Loucy (cell line): ENCODE data around the gene TMEM107.

Experiments used
- H2AFZ ChIP-seq: fragments of 200-600 bp; sonication (generic); 2 replicates; pipeline ENCODE4 v1.6.0; 2016; ENCODE audit warnings: antibody characterized with exemption, mild to moderate bottlenecking, low read length, moderate library complexity
- H3F3A ChIP-seq: fragments of 200-600 bp; 2 replicates; pipeline ENCODE4 v1.6.0; 2016; ENCODE audit warnings: antibody characterized with exemption, low read depth, mild to moderate bottlenecking
- H3K27me3 ChIP-seq: fragments of 200-600 bp; sonication (generic); 2 replicates; pipeline ENCODE4 v1.6.1; 2014; ENCODE audit warnings: low read length, mild to moderate bottlenecking; ENCODE audit not compliant: insufficient read depth, poor library complexity, severe bottlenecking
- H3K36me3 ChIP-seq: fragments of 200-600 bp; sonication (generic); 2 replicates; pipeline ENCODE4 v1.6.1; 2016; ENCODE audit warnings: low read length; ENCODE audit not compliant: insufficient read depth
- H3K4me1 ChIP-seq: fragments of 200-600 bp; sonication (generic); 2 replicates; pipeline ENCODE4 v1.5.1; 2014; ENCODE audit warnings: low read length, mild to moderate bottlenecking; ENCODE audit not compliant: insufficient read depth, poor library complexity, severe bottlenecking
- H3K4me2 ChIP-seq: fragments of 200-600 bp; sonication (generic); 2 replicates; pipeline ENCODE4 v1.6.0; 2014; ENCODE audit warnings: antibody characterized with exemption, low read length, low read depth, mild to moderate bottlenecking; ENCODE audit not compliant: poor library complexity, severe bottlenecking
- H3K4me3 ChIP-seq: fragments of 200-600 bp; sonication (generic); 2 replicates; pipeline ENCODE4 v1.5.1; 2014; ENCODE audit warnings: low read length, mild to moderate bottlenecking, mixed read lengths; ENCODE audit not compliant: poor library complexity, severe bottlenecking
- H3K79me2 ChIP-seq: fragments of 200-600 bp; sonication (generic); 2 replicates; pipeline ENCODE4 v1.6.1; 2014; ENCODE audit warnings: low read length; ENCODE audit not compliant: insufficient read depth
- H3K9ac ChIP-seq: fragments of 200-600 bp; sonication (generic); 2 replicates; pipeline ENCODE4 v1.6.0; 2014; ENCODE audit warnings: mild to moderate bottlenecking, low read depth, low read length, moderate library complexity; ENCODE audit not compliant: poor library complexity, severe bottlenecking
- H3K9me2 ChIP-seq: fragments of 200-600 bp; sonication (generic); replicated peaks from 2 replicates; pipeline ENCODE4 v1.6.1; 2016; ENCODE audit warnings: low read depth, low read length, mixed read lengths
- H3K9me3 ChIP-seq: fragments of 200-600 bp; sonication (generic); 2 replicates; pipeline ENCODE4 v1.6.1; 2014; ENCODE audit warnings: mild to moderate bottlenecking, antibody characterized with exemption, low read length, low read depth; ENCODE audit not compliant: insufficient read depth
- H4K20me1 ChIP-seq: fragments of 200-600 bp; sonication (generic); 2 replicates; pipeline ENCODE4 v1.6.0; 2014; ENCODE audit warnings: antibody characterized with exemption, low read length, mild to moderate bottlenecking; ENCODE audit not compliant: insufficient read depth, poor library complexity, severe bottlenecking
- CTCF ChIP-seq: fragments of 200-600 bp; sonication (generic); conservative IDR thresholded peaks from 2 replicates; pipeline ENCODE4 v1.5.1; 2014; ENCODE audit warnings: mild to moderate bottlenecking, antibody characterized with exemption, low read length
- EZH2phosphoT487 ChIP-seq: fragments of 200-600 bp; IDR thresholded peaks from 2 replicates; pipeline ENCODE4 v1.6.1; 2018; ENCODE audit warnings: antibody characterized with exemption, mild to moderate bottlenecking, moderate library complexity, borderline replicate concordance

Gene TMEM107

GRCh38 chr17:8156246-8156992, 19.8 kb downstream of the TMEM107 start:
- Histone ChIP-seq H3K27me3 (no peaks in the 10 kb centered on the region), H3K79me2 (peaks cover 19% of the 10 kb centered on the region), H3K9me2 (no peaks in the 10 kb centered on the region), H3K4me2 (peak overlapping the region; percentile 79), H3F3A (0 out of 2 replicates have a peak, but pooled peaks cover 7% of the 10 kb centered on the region), H3K9me3 (no peaks in the 10 kb centered on the region), H3K36me3 (no peaks in the 10 kb centered on the region), H2AFZ (peak overlapping the region; percentile 57; the same call in 1 of the 2 replicates), H3K9ac (peak overlapping the region; percentile 71), H4K20me1 (peaks cover 33% of the 10 kb centered on the region), H3K4me1 (peaks cover 39% of the 10 kb centered on the region), H3K4me3 (peak overlapping the region; percentile 75)
- TF ChIP-seq CTCF (no peak), EZH2phosphoT487 (no peak)

- H3K9ac ChIP-seq: peak overlapping the region; percentile 45
- no peaks in the 10 kb centered on the region for H3K9me2 ChIP-seq
- H3K9me3 ChIP-seq: no peaks in the 10 kb centered on the region
- TF ChIP-seq CTCF: no peak
- TF ChIP-seq EZH2phosphoT487: no peak
- H3K4me3 ChIP-seq: peak overlapping the region; percentile 75
- H3K4me1 ChIP-seq: peaks cover 36% of the 10 kb centered on the region
- 0 out of 2 replicates have a peak overlapping the region, but pooled peaks have one; percentile 57 for H2AFZ ChIP-seq
- no peaks in the 10 kb centered on the region for H3K36me3 ChIP-seq
- H3K4me2 ChIP-seq: peak overlapping the region; percentile 79
- peaks cover 15% of the 10 kb centered on the region for H3K79me2 ChIP-seq
- H3F3A ChIP-seq: 0 out of 2 replicates have a peak, but pooled peaks cover 7% of the 10 kb centered on the region
- H3K27me3 ChIP-seq: no peaks in the 10 kb centered on the region
- H4K20me1 ChIP-seq: peaks cover 29% of the 10 kb centered on the region
These were observed 20.3 kb downstream of the TMEM107 start for GRCh38 chr17:8155996-8156245.

- H2AFZ ChIP-seq: 0 out of 2 replicates have a peak overlapping the region, but pooled peaks have one; percentile 57
- no peaks in the 10 kb centered on the region for H3K9me2 ChIP-seq
- TF ChIP-seq CTCF (no peak), EZH2phosphoT487 (no peak)
- peak overlapping the region; percentile 75 for H3K4me3 ChIP-seq
- H3F3A ChIP-seq: 0 out of 2 replicates have a peak, but pooled peaks cover 7% of the 10 kb centered on the region
- H3K4me2 ChIP-seq: peak overlapping the region; percentile 79
- H3K9me3 ChIP-seq: no peaks in the 10 kb centered on the region
- peaks cover 38% of the 10 kb centered on the region for H3K4me1 ChIP-seq
- no peaks in the 10 kb centered on the region for H3K36me3 ChIP-seq
- no peaks in the 10 kb centered on the region for H3K27me3 ChIP-seq
- peaks cover 29% of the 10 kb centered on the region for H4K20me1 ChIP-seq
- H3K9ac ChIP-seq: peak overlapping the region; percentile 45
- peaks cover 17% of the 10 kb centered on the region; the same call in 1 of the 2 replicates for H3K79me2 ChIP-seq
These were observed 20.8 kb downstream of the TMEM107 start for GRCh38 chr17:8155231-8155995.
